ENCODE data around the gene TPRKB. TPM values are rescaled to one million over a fixed set of nuclear protein-coding genes. Genes with fewer than 3 reads are reported as not detected.
A peak's percentile ranks its signal among the peaks of the same experiment; 100 is the strongest.

TPRKB gene
- total and polyA plus RNA-seq, 12 donors, result 17.2 to 67.2 (median 32.8) TPM

DNA sequence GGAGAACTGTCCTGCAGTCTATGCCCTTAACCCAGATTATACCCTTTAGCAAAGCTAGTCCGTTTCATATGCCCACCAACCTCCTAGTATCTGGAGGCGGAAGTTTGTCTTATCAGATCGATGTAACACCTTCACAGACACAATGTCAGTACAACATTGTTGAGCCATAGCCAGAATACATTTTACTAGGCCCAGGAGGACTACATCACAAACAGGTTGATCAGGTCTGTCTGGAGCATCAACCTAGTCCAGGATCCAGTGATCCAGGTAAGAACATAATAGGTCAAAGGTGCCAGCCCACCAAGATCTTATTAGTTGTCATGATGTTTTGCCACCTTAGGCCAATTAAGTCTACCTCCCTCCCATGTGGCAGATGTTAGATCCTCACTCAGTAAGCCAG lies 2.0 kb upstream of the TPRKB start:
- Histone ChIP-seq H3K27ac (no peak overlapping the region), H3K36me3 (replicated peaks in 1 of 2) (peaks cover 0 to 3% of the 10 kb centered on the region in 2 donors), H3K4me1 (replicated peaks in 1 of 2) (peaks cover 0 to 18% of the 10 kb centered on the region in 2 donors), H3K27me3 (no peaks in the 10 kb centered on the region), H3K4me3 (no peak overlapping the region), H3K9me3 (replicated peaks in 1 of 3) (no peaks in the 10 kb centered on the region)
- WGBS, 4 donors, result 67 to 96% (median 92%) methylated on average over 2 to 3 of the region's 3 CpGs
- intact Hi-C loops (cut with DNase I), result no loop called here
- no peak for TF ChIP-seq POLR2A (IDR thresholded peaks at IDR 0.05)
- TF ChIP-seq CTCF (IDR thresholded peaks at IDR 0.05), result no peak
- no peak for DNase-seq

GRCh38 chr2:73736378-73736777 lies 767 bp downstream of the TPRKB start:
- peak in 1 of 7 donors; percentile 46 for DNase-seq
- no peaks in the 10 kb centered on the region for H3K27me3 ChIP-seq
- 7 to 10% (median 9%) methylated on average over 8 of the region's 8 CpGs for WGBS, 4 donors
- H3K9me3 ChIP-seq (replicated peaks in 1 of 3), result no peaks in the 10 kb centered on the region
- peak overlapping the region in 3 of 5 donors; percentile 43 to 79 (median 53) for H3K27ac ChIP-seq
- TF ChIP-seq POLR2A (IDR thresholded peaks at IDR 0.05) (no peak), CTCF (IDR thresholded peaks at IDR 0.05) (no peak)
- intact Hi-C loops (cut with DNase I), result no loop called here
- H3K4me1 ChIP-seq (replicated peaks in 1 of 2), result peaks cover 0 to 18% of the 10 kb centered on the region in 2 donors
- peak overlapping the region in 3 of 4 donors; percentile 7 to 76 (median 46) for H3K4me3 ChIP-seq
- peaks cover 0 to 30% of the 10 kb centered on the region in 2 donors for H3K36me3 ChIP-seq (replicated peaks in 1 of 2)

DNA sequence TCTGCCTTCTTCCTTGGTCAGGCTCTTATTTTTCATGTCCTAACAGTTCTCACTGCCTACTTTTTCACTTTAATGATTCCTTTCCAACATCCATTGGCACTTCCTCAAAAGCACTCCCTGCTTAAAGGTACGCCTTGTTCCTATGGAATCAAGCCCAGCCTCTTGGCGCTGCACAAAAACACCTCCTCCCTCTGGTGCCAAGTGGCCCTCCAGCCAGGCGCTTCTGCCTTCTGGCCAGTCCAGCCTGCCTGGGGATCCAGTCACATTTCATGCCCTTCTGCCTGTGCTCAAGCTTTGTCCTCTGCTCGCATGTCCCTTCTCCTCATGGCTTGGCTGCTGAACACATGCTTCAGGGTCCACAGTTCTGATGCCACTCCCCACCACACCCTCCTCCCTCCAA lies 6.3 kb downstream of the TPRKB start:
- DNase-seq, result peak in 2 of 7 donors; percentile 9 to 21
- H3K36me3 ChIP-seq (replicated peaks in 1 of 2), result peaks cover 0 to 51% of the 10 kb centered on the region in 2 donors
- H3K27ac ChIP-seq, result peak overlapping the region in 1 of 5 donors; percentile 54

GRCh38 chr2:73728711-73729110 lies 8.4 kb downstream of the TPRKB start:
- DNase-seq, result no peak
- no peak for TF ChIP-seq CTCF (IDR thresholded peaks at IDR 0.05)
- TF ChIP-seq POLR2A (IDR thresholded peaks at IDR 0.05), result no peak
- no peak overlapping the region for H3K4me3 ChIP-seq
- H3K27ac ChIP-seq, result no peak overlapping the region
- intact Hi-C loops (cut with DNase I), result no loop called here
- H3K36me3 ChIP-seq (replicated peaks in 1 of 2), result peaks cover 0 to 45% of the 10 kb centered on the region in 2 donors
- no peaks in the 10 kb centered on the region for H3K4me1 ChIP-seq (replicated peaks in 1 of 2)
- no peaks in the 10 kb centered on the region for H3K27me3 ChIP-seq
- WGBS, 4 donors, result 76 to 80% (median 79%) methylated on average over 4 of the region's 4 CpGs
- no peaks in the 10 kb centered on the region for H3K9me3 ChIP-seq (replicated peaks in 1 of 3)

More for the DNA sequence above, 6.3 kb downstream of the TPRKB start:
- 70 to 88% (median 81%) methylated on average over 4 of the region's 4 CpGs for WGBS, 4 donors
- H3K4me3 ChIP-seq, result no peak overlapping the region
- no peaks in the 10 kb centered on the region for H3K9me3 ChIP-seq (replicated peaks in 1 of 3)
- peaks cover 0 to 5% of the 10 kb centered on the region in 2 donors for H3K4me1 ChIP-seq (replicated peaks in 1 of 2)
- H3K27me3 ChIP-seq, result no peaks in the 10 kb centered on the region
- intact Hi-C loops (cut with DNase I), result no loop called here
- TF ChIP-seq CTCF (IDR thresholded peaks at IDR 0.05) (no peak), POLR2A (IDR thresholded peaks at IDR 0.05) (no peak)
